Neural progenitor cell (in vitro differentiated cells): ENCODE data around the gene THRAP3.

Experiments used
- EZH2 ChIP-seq: fragments of 200-600 bp; sonication (generic); IDR thresholded peaks from 2 replicates; pipeline ENCODE4 v1.6.1; 2017; ENCODE audit warnings: antibody characterized with exemption, mild to moderate bottlenecking, moderate library complexity
- EZH2phosphoT487 ChIP-seq: fragments of 200-600 bp; sonication (generic); IDR thresholded peaks from 2 replicates; pipeline ENCODE4 v1.6.1; 2017; ENCODE audit warnings: antibody characterized with exemption
- TF ChIP-seq, protein P1 (sequence below): fragments of 200-600 bp; sonication (generic); IDR thresholded peaks from 2 replicates; pipeline ENCODE4 v1.5.1; 2017; ENCODE audit warnings: antibody characterized with exemption, mild to moderate bottlenecking

DNA sequence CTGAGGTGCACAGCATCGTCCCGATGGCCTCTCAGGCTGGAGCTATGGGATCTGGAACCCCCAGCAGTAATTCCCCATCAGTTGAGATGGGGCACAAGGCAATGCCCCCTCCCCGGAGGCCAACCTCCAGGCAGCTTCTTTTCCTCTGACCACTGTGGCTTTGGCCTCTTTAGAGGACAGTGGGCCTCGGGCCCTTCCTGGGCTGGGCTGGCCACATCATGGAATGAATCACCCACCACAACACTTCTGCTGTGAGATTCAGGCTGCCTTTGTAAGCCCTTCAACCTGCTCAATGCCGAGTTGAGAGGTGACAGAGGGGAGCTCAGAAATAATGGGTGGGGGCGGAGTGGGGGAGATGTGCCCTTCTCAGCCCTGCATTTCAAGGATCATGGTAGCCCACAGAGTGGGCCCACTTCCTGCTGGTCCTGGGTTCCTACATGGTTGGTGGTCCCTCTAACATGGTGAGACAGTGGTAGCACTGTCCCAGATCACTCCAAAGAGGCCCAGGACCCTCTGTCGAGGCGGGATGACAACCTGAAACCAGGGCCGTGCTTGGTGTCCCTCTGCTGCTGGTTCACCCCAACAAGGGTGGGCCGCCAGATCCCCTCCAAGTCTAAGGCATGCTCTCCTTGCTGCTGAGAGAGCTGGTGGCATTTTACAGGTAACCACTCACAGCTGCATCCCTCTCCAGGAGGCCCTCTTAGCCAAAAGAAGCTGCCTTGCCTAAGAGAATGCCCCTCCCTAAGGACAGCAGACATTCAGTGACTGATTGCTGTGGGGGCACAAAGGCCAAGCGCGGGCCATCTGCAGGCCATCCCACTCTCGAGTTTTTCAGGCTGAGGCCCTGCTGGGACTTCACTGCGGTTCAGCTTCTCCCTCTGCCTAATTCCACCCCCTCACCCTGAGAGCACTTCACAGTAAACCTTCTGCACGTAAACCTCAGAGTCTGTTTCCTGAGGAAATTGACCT lies 129.0 kb downstream of the THRAP3 start:
- TF ChIP-seq, protein P1, sequence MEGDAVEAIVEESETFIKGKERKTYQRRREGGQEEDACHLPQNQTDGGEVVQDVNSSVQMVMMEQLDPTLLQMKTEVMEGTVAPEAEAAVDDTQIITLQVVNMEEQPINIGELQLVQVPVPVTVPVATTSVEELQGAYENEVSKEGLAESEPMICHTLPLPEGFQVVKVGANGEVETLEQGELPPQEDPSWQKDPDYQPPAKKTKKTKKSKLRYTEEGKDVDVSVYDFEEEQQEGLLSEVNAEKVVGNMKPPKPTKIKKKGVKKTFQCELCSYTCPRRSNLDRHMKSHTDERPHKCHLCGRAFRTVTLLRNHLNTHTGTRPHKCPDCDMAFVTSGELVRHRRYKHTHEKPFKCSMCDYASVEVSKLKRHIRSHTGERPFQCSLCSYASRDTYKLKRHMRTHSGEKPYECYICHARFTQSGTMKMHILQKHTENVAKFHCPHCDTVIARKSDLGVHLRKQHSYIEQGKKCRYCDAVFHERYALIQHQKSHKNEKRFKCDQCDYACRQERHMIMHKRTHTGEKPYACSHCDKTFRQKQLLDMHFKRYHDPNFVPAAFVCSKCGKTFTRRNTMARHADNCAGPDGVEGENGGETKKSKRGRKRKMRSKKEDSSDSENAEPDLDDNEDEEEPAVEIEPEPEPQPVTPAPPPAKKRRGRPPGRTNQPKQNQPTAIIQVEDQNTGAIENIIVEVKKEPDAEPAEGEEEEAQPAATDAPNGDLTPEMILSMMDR = no peak
- TF ChIP-seq EZH2phosphoT487 (no peak), EZH2 (no peak)
